ENCODE measurements around the gene BUB1B. TPM values are rescaled to one million over a fixed set of nuclear protein-coding genes. Genes with fewer than 3 reads are reported as not detected.

Gene BUB1B
- total RNA-seq, 4 donors from 2014 or later = 1.4 to 15.3 (median 8.6) TPM

GRCh38 chr15:40248006-40248783 lies 87.3 kb downstream of the BUB1B start:
- Histone ChIP-seq H3K36me3 (no peaks in the 10 kb centered on the region), H3K9me3 (no peaks in the 10 kb centered on the region), H3K27ac (no peak overlapping the region), H3K4me3 (no peak overlapping the region), H3K27me3 (peaks cover 14% of the 10 kb centered on the region), H3K4me1 (peaks cover 3 to 12% (median 9%) of the 10 kb centered on the region in 4 donors)
- no peak for TF ChIP-seq POLR2A (IDR thresholded peaks at IDR 0.05)
- TF ChIP-seq POLR2AphosphoS5 (IDR thresholded peaks at IDR 0.05) = no peak
- TF ChIP-seq CTCF (IDR thresholded peaks at IDR 0.05) = no peak
- no peak for TF ChIP-seq EP300 (IDR thresholded peaks at IDR 0.05; ENCODE audit: low read depth)
- intact Hi-C loops (cut with DNase I; ENCODE audit: low total_unique reads) = no loop called here
- no peak for DNase-seq
- in situ Hi-C loops (cut with MboI; ENCODE audit: low pct_ligation_motif_present in 1 of 4, low pct_unique_long_range_greater_than_20kb in 1 of 4, low sequenced_read_pairs in 3 of 4) = no loop called here
- 85% methylated on average over 16 of the region's 17 CpGs; no CpG with 5 or more reads in 1 of the 2 donors for WGBS, 2 donors (ENCODE audit: low coverage in 1 of 2)

- Histone ChIP-seq H3K27ac (no peak overlapping the region), H3K9me3 (no peaks in the 10 kb centered on the region), H3K36me3 (no peaks in the 10 kb centered on the region), H3K4me3 (no peak overlapping the region), H3K27me3 (peaks cover 23% of the 10 kb centered on the region), H3K4me1 (peaks cover 5 to 20% (median 13%) of the 10 kb centered on the region in 4 donors)
- WGBS, 2 donors (ENCODE audit: low coverage in 1 of 2) = 75% methylated on average over 11 of the region's 11 CpGs; no CpG with 5 or more reads in 1 of the 2 donors
- no peak for DNase-seq
- in situ Hi-C loops (cut with MboI; ENCODE audit: low pct_ligation_motif_present in 1 of 4, low pct_unique_long_range_greater_than_20kb in 1 of 4, low sequenced_read_pairs in 3 of 4) = loop anchor here in 1 of 4 donors (25.0 kb wide), 1 partner anchor 212 kb away; the partner anchor contains the start of gene SRP14
- intact Hi-C loops (cut with DNase I; ENCODE audit: low total_unique reads) = no loop called here
- TF ChIP-seq EP300 (IDR thresholded peaks at IDR 0.05; ENCODE audit: low read depth) (no peak), CTCF (IDR thresholded peaks at IDR 0.05) (no peak), POLR2A (IDR thresholded peaks at IDR 0.05) (no peak), POLR2AphosphoS5 (IDR thresholded peaks at IDR 0.05) (no peak)
These were observed 88.8 kb downstream of the BUB1B start for GRCh38 chr15:40249477-40250303.

- Histone ChIP-seq H3K27me3 (peaks cover 23% of the 10 kb centered on the region), H3K9me3 (no peaks in the 10 kb centered on the region), H3K36me3 (no peaks in the 10 kb centered on the region), H3K27ac (no peak overlapping the region), H3K4me3 (no peak overlapping the region), H3K4me1 (peaks cover 5 to 22% (median 13%) of the 10 kb centered on the region in 4 donors)
- TF ChIP-seq POLR2A (IDR thresholded peaks at IDR 0.05) (no peak), EP300 (IDR thresholded peaks at IDR 0.05; ENCODE audit: low read depth) (no peak), POLR2AphosphoS5 (IDR thresholded peaks at IDR 0.05) (no peak), CTCF (IDR thresholded peaks at IDR 0.05) (no peak)
- DNase-seq = no peak
- in situ Hi-C loops (cut with MboI; ENCODE audit: low pct_ligation_motif_present in 1 of 4, low pct_unique_long_range_greater_than_20kb in 1 of 4, low sequenced_read_pairs in 3 of 4) = loop anchor here in 1 of 4 donors (25.0 kb wide), 1 partner anchor 213 kb away; the partner anchor contains the start of gene SRP14
- intact Hi-C loops (cut with DNase I; ENCODE audit: low total_unique reads) = no loop called here
- WGBS, 2 donors (ENCODE audit: low coverage in 1 of 2) = 67 to 92% methylated on average over 1 to 8 of the region's 8 CpGs
These were observed 89.4 kb downstream of the BUB1B start for GRCh38 chr15:40250304-40250656.

Measured in transverse colon (tissue), 4 donors.